H1 (cell line): ENCODE results near the gene ALKAL2.

ENCODE experiments used
- CTCF ChIP-seq, 3 experiments: IDR thresholded peaks; 1 replicate in 2 of 3; 2 replicates in 1 of 3; pipeline versions ENCODE4 v1.5.1 to v1.6.1; 2011; ENCODE audit warnings: low read length in 3 of 3, mild to moderate bottlenecking in 3 of 3, inconsistent platforms in 2 of 3, low read depth in 1 of 3, moderate library complexity in 1 of 3; ENCODE audit not compliant: insufficient read depth in 1 of 3; ENCODE audit errors: control extremely low read depth in 1 of 3
- POLR2A ChIP-seq, 2 experiments: IDR thresholded peaks; 1 replicate in 1 of 2; 2 replicates in 1 of 2; pipeline ENCODE4 v1.6.1; 2011; ENCODE audit warnings: low read depth in 2 of 2, low read length in 2 of 2, mild to moderate bottlenecking in 2 of 2; ENCODE audit errors: control extremely low read depth in 1 of 2
- USF2 ChIP-seq: IDR thresholded peaks from 2 replicates; pipeline ENCODE4 v1.6.1; 2011; ENCODE audit warnings: low read length, improper control_type of control experiment

- no peak for TF ChIP-seq POLR2A (IDR thresholded peaks at IDR 0.05; ENCODE audit: control extremely low read depth in 1 of 2, low read depth in 2 of 2, low read length in 2 of 2)
- no peak for TF ChIP-seq CTCF (IDR thresholded peaks at IDR 0.05; ENCODE audit: control extremely low read depth in 1 of 3, insufficient read depth in 1 of 3, low read depth in 1 of 3, low read length in 3 of 3)
- no peak for TF ChIP-seq USF2
Measured at GRCh38 chr2:282371-283263, 5.3 kb downstream of the ALKAL2 start.
